Activated CD4-positive, alpha-beta T cell treated with anti-CD3 and anti-CD28 coated beads for 24 hours (primary cell): Measurements from ENCODE around the gene SRCIN1.

Experiments used
- DNase-seq, 2 donors: peaks; one replicate each; pipeline ENCODE4 v3.0.0-alpha.2; 2020; ENCODE audit warnings: low read depth in 2 of 2

The SRCIN1 gene

DNA sequence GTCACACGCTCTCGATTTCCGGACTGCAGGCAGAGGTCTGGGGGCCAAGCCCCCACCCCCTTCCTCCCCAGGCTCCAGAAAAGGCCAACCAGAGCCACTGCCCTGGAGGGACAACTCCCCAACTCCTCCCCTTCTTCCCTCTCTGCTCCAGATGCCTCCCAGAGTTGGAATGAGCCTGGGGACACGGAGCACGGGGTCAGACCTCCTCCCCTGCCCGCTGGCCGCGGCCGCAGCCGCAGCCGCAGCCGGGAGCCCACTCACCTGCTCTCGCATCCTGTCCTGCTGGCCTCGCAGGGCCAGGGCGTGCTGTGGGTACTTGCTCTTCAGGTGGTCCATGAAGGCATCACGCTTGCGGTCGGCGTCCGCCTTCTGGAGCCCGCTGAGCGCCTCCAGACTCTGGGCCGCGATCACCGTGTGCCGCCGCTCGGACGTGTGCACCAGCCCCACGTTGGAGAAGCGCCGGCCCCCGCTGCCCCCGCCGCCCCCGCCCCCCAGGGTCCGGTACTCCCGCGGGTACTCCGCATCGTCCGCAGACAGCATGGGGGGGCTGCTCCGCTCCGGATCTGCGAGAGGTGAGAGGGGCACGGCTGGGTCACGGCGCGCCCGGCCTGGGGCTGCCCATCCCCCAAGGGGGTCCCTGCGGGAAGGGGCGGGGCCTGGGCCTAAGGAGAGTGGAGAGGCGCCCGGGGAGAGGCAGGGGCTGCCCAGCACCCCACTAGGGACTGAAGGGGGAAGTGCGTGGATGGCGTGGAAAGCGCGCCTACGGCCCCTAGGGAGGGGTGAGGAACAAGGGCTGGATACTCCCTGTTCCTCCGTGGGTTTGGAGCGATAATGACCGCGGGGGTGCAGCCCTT lies 27.3 kb downstream of the SRCIN1 start:
- DNase-seq, result no peak

DNA sequence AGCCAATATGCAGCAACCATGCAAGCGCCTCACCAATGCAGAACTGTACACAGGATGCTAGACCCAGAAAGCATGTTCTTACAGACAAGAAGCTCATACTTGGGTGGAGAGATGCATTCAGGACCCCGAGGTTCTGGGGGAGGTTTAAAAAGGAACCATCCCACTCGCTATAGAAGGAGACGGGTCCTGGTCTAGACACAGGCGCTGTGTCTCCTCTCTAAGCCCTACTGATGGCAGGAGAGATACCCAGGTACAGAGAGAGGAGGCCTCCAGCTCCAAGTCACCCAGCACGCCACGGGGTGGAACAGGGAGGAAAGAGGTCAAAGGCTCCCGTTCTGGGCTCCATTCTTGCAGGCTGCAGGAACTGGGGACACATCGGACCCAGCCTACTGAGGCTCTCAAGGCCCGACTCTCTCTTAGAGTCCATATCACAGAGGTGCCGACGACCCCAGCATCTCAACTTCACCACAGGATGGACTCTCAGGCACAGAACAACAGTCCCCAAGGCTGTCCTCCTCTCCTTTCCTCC lies 28.0 kb downstream of the SRCIN1 start:
- DNase-seq, result no peak

DNA sequence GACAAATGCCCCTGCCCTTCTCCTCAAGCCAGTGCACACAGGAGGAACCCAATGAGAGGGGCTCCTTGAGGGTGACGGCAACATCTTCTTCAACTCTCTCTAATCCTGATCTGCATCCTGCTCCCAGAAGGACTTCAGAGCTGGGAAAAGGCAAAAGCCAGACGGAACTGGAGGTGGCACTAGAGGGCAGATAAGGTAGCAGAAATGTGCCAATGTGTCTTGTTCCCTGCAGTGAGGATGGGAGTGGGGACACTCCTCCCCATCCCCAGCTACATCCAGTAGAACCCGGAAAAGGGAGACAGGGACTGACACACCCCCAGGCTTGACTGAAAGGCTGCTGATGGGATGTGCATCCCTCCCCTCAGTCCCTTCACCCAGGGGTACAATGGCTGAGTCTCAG lies 28.5 kb downstream of the SRCIN1 start:
- DNase-seq, result no peak

DNA sequence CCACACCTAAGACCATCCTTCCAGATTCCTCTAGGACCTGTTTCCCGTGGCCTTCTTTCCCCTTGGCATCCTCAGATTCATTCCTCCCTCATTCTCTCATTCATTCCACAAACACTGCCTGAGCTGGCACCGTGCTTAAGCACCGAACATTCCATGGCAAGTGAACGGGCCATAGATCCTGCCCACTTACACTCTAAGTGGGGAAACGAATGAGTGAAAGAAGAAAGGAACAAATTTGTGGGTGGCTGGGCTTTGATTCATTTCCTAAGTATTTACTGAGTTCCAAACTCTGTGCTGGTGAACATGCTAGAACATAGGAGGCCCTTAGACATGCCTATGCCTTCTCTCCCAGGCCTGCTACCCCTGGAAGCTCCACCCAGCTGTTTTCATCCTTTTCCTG lies 30.0 kb downstream of the SRCIN1 start:
- DNase-seq, result no peak

DNA sequence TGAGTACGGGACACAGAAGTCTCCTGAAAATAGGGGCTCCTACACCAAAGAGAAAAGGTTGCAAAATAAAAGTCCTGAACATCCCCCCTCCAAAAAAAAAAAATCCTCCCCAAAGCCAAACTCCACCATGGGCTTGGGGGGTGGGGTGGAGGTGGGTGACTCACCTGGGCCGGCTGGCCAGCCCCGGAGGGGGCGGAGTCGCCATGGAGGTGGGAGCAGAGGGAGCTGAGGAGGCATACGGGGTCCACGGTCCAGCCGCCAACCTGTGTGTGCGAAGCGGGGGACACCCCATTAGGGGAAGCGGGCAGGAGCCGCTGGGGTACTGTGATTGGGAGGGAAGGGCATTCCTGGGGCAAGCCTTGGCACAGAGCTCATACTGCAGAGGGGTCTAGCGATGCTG lies 31.0 kb downstream of the SRCIN1 start:
- DNase-seq, result no peak

DNA sequence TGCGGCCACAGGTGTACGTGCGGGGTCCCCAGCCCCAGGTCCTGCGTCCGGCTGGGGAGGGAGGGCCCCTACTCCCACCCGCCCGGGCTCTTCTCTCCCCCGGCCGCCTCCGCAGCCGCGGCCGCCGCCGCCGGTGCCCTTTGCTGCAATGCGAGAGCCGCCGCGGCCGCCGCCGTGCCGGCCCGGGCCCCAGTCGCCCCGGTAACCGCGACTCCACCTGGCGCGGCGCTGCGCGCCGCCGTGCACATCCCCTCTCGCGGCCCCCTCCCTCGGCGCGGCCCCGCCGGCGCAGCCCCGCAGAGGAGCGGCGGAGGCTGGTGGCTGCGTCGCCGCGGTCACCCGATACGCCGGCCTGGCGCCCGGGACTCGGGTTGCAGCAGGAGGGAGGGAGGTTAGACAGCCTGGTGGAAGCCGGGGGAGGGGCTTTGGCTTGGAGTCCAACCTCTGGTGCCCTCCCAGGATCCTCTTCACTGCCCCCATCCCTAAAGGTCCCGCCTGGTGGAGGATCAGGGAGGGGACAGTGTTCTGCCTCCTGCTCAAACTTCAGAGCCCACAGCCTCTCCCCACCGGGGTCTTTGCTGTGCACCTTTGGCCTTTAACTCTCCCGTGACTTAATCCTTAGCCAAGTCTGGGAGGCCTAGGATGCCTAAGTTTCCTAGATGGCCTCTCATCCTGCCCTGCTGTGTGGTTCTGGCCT lies 32.9 kb downstream of the SRCIN1 start:
- no peak for DNase-seq

DNA sequence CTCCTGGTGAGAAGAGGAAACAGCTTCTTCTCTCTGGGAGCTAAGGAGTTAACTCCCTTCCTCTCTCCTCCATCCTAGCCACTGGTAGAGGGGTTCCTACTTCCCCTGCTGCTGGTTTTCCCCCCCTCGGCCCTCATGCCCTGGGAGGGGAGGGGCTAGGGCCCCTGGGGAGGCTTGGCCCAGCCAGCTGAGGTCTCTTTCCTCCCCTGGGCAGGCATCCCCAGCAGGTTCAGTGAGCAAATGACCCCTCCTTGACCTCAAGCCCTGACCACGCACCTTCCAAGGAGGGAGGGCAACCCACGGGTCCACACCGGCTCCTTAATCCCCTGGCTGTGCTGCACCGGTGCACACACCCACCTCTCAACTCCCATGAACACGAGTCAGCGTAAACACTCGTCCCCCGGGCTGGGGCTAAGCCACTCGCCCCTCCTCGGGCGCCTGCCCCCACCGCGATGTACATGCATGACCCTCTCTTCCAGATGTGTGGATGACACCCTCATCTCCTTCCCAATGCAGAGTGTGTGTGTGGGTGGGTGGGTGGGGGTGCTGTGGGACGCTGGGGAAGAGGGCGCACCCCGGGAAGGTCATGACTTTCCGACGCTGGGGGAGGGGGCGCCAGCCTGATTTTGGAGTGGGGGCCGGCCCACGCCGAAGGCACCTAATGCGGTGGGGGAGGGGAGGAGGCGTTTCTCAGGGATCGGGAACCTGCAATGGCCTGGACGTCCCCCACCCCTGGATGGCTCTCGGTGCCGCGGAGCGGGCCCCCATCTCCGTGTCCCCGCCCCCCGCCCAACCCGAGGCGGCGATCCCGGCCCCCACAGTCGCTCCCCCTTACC lies 33.7 kb downstream of the SRCIN1 start:
- DNase-seq, result no peak

DNA sequence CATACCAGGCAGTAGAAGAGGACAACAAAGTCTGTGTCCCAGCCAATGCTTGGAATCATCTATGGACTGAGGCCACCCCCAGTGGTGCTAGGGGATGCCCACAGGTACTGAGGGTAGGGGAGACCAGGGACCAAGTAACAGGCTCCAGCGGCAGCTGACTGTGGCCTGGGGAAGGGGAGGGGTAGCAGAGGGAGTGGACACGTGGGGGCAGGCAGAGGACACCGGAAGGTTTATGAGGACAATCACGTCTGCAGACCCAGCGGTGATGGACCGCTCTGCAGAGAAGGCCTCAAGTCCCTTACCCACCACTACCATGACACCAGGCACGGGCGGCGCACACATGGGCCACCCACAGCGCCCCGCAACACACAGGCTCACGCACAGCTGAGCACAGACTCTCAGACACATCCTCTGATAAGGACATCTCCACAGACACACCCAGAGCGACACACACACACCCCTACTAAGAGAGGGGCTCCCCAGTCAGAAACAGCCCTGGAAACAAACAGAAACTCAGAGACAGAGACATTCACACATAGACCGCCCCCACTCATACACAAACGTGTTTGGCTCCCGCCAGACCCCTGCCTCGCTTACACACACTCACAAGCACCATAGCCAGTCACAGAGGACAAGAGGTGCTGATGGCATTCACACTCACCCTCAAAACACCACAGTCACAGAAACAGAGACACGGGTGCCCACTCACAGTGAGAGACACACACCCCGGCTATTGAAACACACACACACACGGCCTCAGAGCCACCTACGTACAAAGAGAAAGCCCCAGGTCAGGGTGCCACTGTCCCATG lies 35.8 kb downstream of the SRCIN1 start:
- no peak for DNase-seq

DNA sequence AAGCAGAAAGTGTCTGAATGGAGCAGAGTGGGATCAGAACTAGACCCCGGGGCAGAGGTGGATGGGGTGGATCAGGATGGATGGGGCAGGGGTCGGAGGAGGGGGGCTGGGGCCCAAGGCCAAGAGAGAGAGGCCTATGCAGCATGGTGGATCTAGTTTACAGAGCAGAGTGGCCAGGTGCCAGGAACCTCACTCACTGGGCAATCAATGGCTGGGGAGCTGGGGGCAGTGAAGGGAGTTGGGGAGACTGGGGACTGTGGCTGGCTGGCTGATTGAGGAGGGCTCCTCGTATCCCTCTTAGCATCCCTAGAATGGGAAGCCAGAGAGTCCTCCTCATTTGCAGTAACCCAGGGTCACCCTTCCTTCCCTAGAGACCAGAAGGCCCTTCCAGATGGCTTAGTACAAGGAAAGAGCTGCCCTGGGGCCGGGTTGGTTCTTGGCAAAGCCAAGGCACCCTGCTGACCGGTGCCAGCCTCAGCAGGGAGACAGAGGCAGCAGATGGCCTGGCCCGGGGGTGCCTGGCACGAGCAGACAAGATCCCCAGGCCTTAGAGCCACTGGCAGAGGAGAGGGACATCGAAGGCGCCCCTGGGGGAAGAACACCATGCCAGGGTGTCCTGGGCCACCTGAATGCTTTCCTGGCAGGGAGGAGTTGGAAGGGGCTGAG lies 36.8 kb downstream of the SRCIN1 start:
- DNase-seq, result no peak

DNA sequence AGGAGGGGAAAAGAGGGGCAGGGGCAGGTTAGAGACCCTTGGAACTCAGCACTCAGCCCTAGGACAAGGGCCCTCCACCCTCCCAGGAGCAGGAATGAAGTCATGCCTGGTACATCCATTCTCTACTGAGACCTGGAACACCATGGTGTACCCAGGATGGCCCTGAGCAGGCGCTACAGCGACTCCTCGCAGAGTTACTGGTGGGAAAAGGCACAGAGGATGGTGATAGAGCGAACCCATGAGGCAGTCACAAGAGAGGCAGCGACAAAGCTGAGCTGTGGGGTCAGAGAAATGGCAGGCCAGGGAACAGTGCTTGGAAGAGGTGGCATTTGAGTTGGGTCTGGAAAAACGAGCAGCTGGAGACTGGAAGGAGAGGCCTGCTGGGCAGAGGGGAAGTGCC lies 37.5 kb downstream of the SRCIN1 start:
- DNase-seq, result no peak

DNA sequence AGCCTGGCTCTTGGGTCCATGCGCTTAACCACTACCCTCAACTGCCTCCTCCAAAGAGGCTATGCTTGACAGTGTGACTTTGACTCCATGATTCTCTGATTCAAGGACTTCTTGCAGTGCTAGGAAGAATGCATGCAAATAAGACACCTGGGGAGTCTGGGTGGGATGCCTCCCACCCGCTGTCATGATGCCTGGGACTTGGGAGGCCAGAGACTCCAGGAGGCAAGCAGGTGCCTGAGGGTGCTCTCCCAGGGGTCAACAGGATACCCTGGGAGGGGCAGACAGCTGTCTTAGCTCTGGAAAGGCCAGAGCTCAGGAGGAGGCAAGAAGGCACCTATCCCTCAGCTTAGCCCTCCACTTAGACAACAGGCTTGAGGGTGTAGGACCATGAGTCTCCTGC lies 38.4 kb downstream of the SRCIN1 start:
- DNase-seq, result no peak

DNA sequence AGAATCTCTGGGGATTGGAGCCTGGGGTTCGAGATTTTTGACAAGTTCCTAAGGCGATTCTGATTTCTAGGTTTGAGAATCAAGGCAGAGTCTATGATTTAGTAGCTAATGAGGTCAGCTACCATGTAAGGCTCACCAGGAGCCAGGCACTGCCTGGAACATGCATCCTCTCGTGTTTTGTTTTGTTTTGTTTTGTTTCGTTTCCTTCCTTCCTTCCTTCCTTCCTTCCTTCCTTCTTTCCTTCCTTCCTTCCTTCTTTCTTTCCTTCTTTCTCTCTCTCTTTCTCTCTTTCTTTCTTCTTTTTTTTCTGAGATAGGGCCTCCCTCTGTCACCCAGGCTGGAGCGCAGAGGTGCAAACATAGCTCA lies 39.1 kb downstream of the SRCIN1 start:
- DNase-seq, result no peak

DNA sequence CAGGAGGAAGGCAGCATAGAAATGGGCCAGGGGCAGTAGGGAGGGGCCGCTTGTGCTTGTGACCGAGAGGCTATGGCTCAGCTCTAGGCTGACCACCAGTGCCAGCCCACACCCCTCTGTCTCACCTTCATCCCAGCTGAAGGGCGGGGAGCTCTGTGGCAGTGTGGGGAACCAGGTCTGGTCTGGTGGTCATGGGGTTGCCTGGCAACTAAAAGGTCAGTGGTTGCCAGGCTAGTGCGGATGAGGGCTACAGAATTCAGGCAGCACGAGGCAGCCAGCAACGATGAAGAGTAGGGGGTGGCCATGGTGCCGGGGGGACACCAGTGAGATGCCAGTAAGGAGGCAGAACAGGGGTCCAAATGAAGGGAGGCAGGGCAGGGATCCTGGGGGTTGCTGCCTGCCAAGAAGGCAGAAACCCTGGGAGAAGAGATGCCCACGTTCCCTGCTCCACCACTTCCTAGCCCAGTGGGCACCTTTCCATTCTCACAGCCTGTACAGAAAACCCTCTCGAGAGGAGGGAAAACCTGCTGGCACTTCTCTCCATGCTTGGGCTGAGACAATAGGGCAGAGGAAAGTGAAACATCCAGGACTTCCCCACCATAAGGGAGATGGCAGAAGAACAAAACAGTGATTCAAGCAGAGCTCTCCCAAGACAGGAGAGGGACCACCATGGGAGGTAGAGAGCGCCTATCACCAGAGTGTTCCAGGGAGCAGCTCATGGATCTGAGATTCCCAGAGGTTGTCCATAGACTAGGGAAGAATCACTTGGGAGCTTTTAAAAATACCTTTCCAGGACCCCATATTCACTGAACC lies 39.7 kb downstream of the SRCIN1 start:
- no peak for DNase-seq

DNA sequence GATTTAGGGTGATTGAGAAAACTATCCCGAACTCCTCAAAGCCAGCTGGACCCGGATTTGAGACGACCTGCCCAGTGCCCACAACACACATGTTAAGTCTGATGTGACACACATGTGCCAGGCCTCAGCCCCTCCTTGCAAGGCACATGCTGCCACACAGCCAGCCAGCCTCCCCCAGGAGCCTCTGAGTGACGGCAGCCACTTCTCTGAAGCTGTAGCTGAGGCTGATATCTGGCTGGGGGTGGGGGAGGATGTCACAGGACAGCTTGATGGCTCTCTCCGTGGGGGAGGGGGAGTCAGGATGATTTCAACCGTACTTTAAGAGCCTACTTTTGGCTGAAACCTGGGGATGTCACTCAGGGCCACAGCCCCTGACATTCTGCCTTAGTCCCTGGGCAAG lies 40.9 kb downstream of the SRCIN1 start:
- DNase-seq, result no peak

DNA sequence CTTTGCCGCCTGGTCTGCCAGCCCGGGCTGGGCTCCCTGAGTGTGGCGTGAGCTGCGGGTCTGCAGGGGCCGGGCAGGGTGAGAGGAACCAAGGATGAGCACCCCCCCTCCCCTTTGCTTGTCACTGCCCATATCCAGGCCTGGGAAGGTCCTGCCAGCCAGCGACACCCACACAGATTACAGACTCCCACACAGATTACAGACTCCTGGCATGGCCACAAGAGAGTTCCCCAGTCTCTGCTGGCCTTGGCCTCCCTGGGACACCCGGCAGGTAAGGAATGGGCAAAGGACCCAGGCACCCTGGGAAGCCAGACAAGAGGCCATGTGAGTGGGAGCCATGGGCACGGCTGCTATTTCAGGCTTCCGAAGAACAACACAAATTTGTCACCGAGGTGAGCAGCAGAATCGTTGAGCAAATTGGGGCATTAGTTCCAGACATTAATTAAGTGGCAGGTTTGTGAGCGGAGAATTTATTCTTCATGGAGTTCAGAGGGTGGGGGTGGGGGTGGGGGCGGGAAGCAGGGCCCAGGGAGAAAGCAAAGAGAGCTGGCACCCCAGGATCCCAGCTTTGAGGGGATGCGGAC lies 41.4 kb downstream of the SRCIN1 start:
- DNase-seq, result no peak

DNA sequence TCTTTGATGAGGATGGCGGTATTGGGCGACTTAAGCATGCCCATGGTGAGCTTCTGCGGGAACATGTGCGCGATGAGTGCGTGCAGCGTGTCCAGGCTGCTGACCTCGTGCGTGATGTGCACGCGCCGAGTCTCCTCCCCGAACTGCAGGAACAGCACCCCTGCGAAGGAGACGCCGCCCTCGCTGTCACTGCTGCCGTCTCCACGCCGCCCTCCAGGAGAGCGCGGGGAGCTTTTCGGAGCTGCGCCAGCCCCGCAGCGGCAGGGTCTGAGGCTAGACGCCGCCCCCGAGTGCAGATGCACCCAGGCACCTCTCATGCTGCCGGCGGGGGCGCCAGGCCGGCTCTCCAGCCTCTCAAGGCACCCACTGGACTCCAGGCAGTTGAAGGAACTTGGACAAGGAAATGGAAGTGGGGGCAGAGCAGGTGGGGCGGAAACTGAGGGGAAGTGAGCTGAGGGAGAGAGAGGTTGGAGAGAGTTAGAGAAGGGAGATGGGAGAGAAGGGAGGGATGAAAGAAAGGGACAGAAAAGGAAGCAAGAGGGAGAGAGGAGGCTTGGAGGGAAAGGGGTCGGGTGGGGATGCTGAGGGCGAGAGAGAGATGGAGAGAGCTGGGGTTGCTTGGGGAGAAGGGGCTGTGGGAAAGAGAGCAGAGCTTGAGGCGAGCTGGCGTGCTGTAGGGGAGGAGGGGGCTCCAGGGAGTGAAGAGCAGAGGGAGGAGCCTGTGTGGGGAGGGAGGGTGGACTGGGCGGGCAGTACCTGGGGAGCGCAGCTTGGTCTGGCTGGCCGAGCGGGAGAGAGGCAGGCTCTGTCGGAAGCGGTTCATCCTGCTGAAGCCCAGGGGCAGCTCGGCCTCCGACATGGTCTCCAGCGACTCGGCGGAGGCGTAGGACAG lies 42.1 kb downstream of the SRCIN1 start:
- DNase-seq, result no peak

DNA sequence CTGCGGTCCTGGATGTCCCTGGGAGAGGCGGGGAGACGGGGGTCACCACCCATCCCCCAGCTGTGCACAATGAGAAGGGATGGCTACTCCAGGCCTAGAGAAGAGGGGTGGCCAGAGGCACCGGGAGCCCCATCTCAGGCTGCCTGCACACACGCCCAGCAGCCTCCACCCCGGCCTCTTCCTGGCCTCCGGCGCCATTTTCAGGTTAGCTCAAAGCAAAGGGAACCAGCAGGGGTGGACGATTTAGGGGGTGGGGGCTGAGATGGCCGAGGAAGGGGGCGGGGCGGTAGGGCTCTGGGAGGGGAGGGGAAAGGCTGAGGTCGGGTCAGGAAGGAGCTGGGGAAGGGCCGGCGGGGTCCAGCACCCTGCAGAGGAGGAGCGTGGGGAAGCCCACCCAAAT lies 42.8 kb downstream of the SRCIN1 start:
- DNase-seq, result no peak

DNA sequence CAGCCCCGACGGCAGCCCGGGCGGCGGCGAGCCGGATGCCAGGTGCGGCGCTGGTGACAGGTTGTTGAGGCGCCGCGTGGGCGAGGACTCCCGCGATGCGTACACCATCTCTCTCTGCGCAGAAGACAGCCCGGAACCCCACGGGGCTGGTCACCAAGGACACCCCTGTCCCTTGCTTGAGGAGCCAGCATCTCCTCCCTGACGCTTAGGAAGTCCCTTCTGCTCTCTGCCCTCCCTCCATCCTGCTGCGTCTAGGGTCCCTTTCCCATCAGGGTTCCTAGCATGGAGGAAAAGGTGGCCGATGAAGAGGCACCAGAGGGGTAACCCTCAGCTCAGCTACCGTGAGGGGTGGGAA lies 43.6 kb downstream of the SRCIN1 start:
- DNase-seq, result no peak
